Fibroblast of lung (primary cell): ENCODE results near the gene ANXA2. TPM values are rescaled to one million over a fixed set of nuclear protein-coding genes. Genes with fewer than 3 reads are reported as not detected.

Source experiments
- DNase-seq, 2 donors: peaks; one replicate each; pipeline versions ENCODE4 v3.0.0 to v3.0.0-alpha.2; 2010; ENCODE audit warnings: low read depth in 2 of 2
- H2AFZ ChIP-seq: 2 replicates; pipeline ENCODE4 v1.5.1; 2012; ENCODE audit warnings: low read length, control low read depth, inconsistent platforms
- H3K27ac ChIP-seq: 2 replicates; pipeline ENCODE4 v1.5.1; 2011; ENCODE audit warnings: low read length, control low read depth; ENCODE audit not compliant: insufficient read depth
- H3K27me3 ChIP-seq: 2 replicates; pipeline ENCODE4 v1.5.1; 2011; ENCODE audit warnings: mild to moderate bottlenecking, low read length; ENCODE audit not compliant: control insufficient read depth, insufficient read depth
- H3K36me3 ChIP-seq: 2 replicates; pipeline ENCODE4 v1.5.1; 2011; ENCODE audit warnings: low read length; ENCODE audit not compliant: control insufficient read depth, insufficient read depth
- H3K4me1 ChIP-seq: 2 replicates; pipeline ENCODE4 v1.5.1; 2011; ENCODE audit warnings: low read length; ENCODE audit not compliant: control insufficient read depth, insufficient read depth; ENCODE audit errors: extremely low read depth
- H3K4me2 ChIP-seq: 2 replicates; pipeline ENCODE4 v1.5.1; 2011; ENCODE audit warnings: low read length, control low read depth; ENCODE audit not compliant: insufficient read depth; ENCODE audit errors: extremely low read depth
- H3K4me3 ChIP-seq, 4 experiments: fragments of 200-600 bp in 1 of 4; sonication (generic) in 1 of 4; replicated peaks in 1 of 4; 2 replicates each; pipeline ENCODE4 v1.5.1; 2011 to 2016; ENCODE audit warnings: low read length in 4 of 4, low read depth in 3 of 4, mild to moderate bottlenecking in 3 of 4, control low read depth in 2 of 4, inconsistent platforms in 1 of 4, mixed read lengths in 1 of 4; ENCODE audit not compliant: insufficient read depth in 1 of 4; ENCODE audit errors: control extremely low read depth in 1 of 4
- H3K79me2 ChIP-seq: 2 replicates; pipeline ENCODE4 v1.5.1; 2012; ENCODE audit warnings: mild to moderate bottlenecking, low read length, inconsistent platforms; ENCODE audit not compliant: control insufficient read depth, insufficient read depth
- H3K9ac ChIP-seq: 2 replicates; pipeline ENCODE4 v1.5.1; 2011; ENCODE audit warnings: mild to moderate bottlenecking, low read length, control low read depth; ENCODE audit not compliant: insufficient read depth
- H3K9me3 ChIP-seq: 2 replicates; pipeline ENCODE4 v1.5.1; 2012; ENCODE audit warnings: low read depth, low read length; ENCODE audit not compliant: control insufficient read depth, insufficient read depth
- H4K20me1 ChIP-seq: 2 replicates; pipeline ENCODE4 v1.5.1; 2011; ENCODE audit warnings: low read length; ENCODE audit not compliant: control insufficient read depth, insufficient read depth; ENCODE audit errors: extremely low read depth
- CTCF ChIP-seq, 2 donors: IDR thresholded peaks in 1 of 2; conservative IDR thresholded peaks in 1 of 2; 1 replicate in 1 of 2; 2 replicates in 1 of 2; pipeline ENCODE4 v1.5.1; 2011 to 2012; ENCODE audit warnings: low read length in 2 of 2, control low read depth in 1 of 2, inconsistent platforms in 1 of 2, low read depth in 1 of 2, mild to moderate bottlenecking in 1 of 2
- EZH2 ChIP-seq: IDR thresholded peaks from 2 replicates; pipeline ENCODE4 v1.5.1; 2012; ENCODE audit warnings: low read length, control low read depth, mild to moderate bottlenecking; ENCODE audit errors: missing control alignments
- polyA plus RNA-seq, 2 donors: library from polyadenylated mRNA; depleted of rRNA in 1 of 2; stranded (reverse) in 1 of 2; unstranded in 1 of 2; fragments of >200 nt; gene quantifications; 2 replicates each; pipeline ENCODE4 v1.2.1, GENCODE V29; 2011 to 2012; ENCODE audit warnings: missing spikeins in 1 of 2
- total RNA-seq: library from RNA; depleted of rRNA; stranded (reverse); fragments of >200 nt; gene quantifications from 2 replicates; pipeline ENCODE4 v1.2.1, GENCODE V29; 2014

The ANXA2 gene
- total and polyA plus RNA-seq, 2 donors (not counting 1 experiment from before 2014, with no cell fraction given), result 2,754 to 4,872 TPM

GRCh38 chr15:60390231-60390630 lies 7.6 kb downstream of the ANXA2 start:
- Histone ChIP-seq H3K27ac (peak overlapping the region; percentile 9), H3K36me3 (no peaks in the 10 kb centered on the region), H3K79me2 (peaks cover 98% of the 10 kb centered on the region), H3K4me3 (peak overlapping the region; percentile 14 to 47 (median 30)), H3K27me3 (no peaks in the 10 kb centered on the region), H3K9me3 (no peaks in the 10 kb centered on the region), H3K4me1 (peaks cover 38% of the 10 kb centered on the region), H3K4me2 (peak overlapping the region; percentile 91), H4K20me1 (peaks cover 16% of the 10 kb centered on the region), H2AFZ (no peak overlapping the region), H3K9ac (no peak overlapping the region)
- DNase-seq, result peak in 1 of 2 donors; percentile 27
- no peak for TF ChIP-seq EZH2
- TF ChIP-seq CTCF (conservative IDR thresholded peaks at IDR 0.05 in 1 of 2, IDR thresholded peaks at IDR 0.05 in 1 of 2; ENCODE audit: low read depth in 1 of 2, low read length in 2 of 2), result no peak

DNA sequence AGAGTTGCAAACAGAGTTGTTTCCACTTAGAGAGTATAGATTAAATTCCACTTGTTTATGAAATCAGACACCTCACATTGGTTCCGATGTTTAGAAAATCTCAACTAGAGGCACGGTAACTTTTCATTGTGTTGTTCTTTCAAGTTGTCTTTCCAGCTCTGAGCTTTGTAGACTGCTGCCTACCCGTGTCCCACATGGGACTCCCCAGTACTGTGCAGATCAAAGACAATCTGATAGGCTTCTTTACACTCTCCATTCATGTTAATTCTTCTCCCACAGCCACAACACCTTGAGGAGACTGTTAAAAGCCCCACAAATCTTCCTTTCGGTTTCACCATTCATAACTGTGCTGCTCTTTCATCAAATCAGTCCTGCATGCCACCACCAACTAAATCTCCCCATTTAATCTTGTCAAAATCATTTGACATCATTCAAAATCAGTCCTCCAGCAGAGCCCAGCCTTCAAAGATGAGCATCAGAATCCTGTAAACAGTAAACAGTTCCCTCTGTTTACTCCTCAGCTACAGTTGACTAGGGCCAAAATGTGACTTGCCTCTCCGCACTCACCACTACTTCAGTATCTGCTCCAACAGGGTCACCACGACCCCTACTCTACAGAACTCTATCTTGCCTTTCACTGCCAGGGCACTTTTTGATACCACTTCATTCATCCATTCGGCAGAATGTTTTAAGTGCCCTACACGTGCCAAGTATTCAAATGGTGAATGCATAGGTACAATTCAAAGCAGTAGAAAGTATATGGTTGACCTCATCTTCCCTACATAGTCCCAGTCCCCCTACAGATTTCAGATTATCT lies 8.3 kb downstream of the ANXA2 start:
- Histone ChIP-seq H3K27me3 (no peaks in the 10 kb centered on the region), H4K20me1 (peaks cover 19% of the 10 kb centered on the region), H3K9me3 (no peaks in the 10 kb centered on the region), H3K36me3 (peaks cover 2% of the 10 kb centered on the region), H3K79me2 (peaks cover 98% of the 10 kb centered on the region), H2AFZ (no peak overlapping the region), H3K4me1 (peaks cover 37% of the 10 kb centered on the region), H3K27ac (peak overlapping the region; percentile 8), H3K9ac (no peak overlapping the region), H3K4me3 (peak overlapping the region; percentile 14 to 41 (median 26)), H3K4me2 (peak overlapping the region; percentile 91)
- TF ChIP-seq EZH2 (no peak), CTCF (conservative IDR thresholded peaks at IDR 0.05 in 1 of 2, IDR thresholded peaks at IDR 0.05 in 1 of 2; ENCODE audit: low read depth in 1 of 2, low read length in 2 of 2) (no peak)
- peak in 1 of 2 donors; percentile 13 for DNase-seq

DNA sequence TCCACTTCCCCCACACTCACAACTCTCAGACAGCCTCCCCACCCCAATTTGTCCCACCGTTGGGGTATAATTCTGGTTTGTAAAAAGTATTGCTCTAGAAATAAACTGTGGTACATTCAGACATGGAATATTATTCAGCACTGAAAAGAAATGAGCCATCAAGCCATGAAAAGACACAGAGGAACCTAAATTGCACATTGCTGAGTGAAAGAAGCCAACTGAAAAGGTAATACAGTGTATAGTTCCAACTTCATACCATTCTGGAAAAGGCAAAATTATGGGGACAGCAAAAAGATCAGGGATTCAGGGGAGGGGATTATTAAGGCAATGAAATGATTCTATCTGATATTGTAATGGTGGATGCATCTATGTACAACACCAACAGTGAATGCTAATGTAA lies 10.5 kb downstream of the ANXA2 start:
- Histone ChIP-seq H3K27me3 (no peaks in the 10 kb centered on the region), H4K20me1 (peaks cover 19% of the 10 kb centered on the region), H3K27ac (no peak overlapping the region), H3K4me2 (no peak overlapping the region), H3K4me3 (no peak overlapping the region), H3K9me3 (no peaks in the 10 kb centered on the region), H3K79me2 (peaks cover 100% of the 10 kb centered on the region), H3K4me1 (peaks cover 25% of the 10 kb centered on the region), H3K9ac (no peak overlapping the region), H2AFZ (no peak overlapping the region), H3K36me3 (peaks cover 13% of the 10 kb centered on the region)
- TF ChIP-seq CTCF (conservative IDR thresholded peaks at IDR 0.05 in 1 of 2, IDR thresholded peaks at IDR 0.05 in 1 of 2; ENCODE audit: low read depth in 1 of 2, low read length in 2 of 2) (no peak), EZH2 (no peak)
- no peak for DNase-seq
